Motor neuron (in vitro differentiated cells): Measurements from ENCODE around the gene DPPA2. TPM values are rescaled to one million over a fixed set of nuclear protein-coding genes. Genes with fewer than 3 reads are reported as not detected.

ENCODE experiments used
- ATAC-seq, 8 experiments: fragments of 200-7000 bp; cut with Tn5 transposase; replicated peaks in 6 of 8; 2 replicates each; pipeline ENCODE4 v1.8.0; 2021; ENCODE audit warnings: mild to moderate bottlenecking in 8 of 8, moderate library complexity in 8 of 8
- H3K27ac ChIP-seq, 2 donors: fragments of 250-450 bp; sonication (Bioruptor Pico); 2 replicates each; pipeline ENCODE4 v1.9.0; 2021; ENCODE audit warnings: antibody characterized with exemption in 2 of 2, mild to moderate bottlenecking in 2 of 2, moderate library complexity in 1 of 2
- H3K4me1 ChIP-seq, 2 donors: fragments of 250-450 bp; sonication (Bioruptor Pico); replicated peaks in 1 of 2; 2 replicates each; pipeline ENCODE4 v1.6.1; 2021; ENCODE audit warnings: antibody characterized with exemption in 2 of 2, mild to moderate bottlenecking in 2 of 2, moderate library complexity in 1 of 2
- H3K4me3 ChIP-seq, 5 donors: fragments of 250-450 bp; sonication (Bioruptor Pico); 2 replicates each; pipeline ENCODE4 v1.9.0; 2021; ENCODE audit warnings: antibody characterized with exemption in 5 of 5, mild to moderate bottlenecking in 5 of 5, moderate library complexity in 4 of 5
- WGBS, 10 experiments: fragments of 450-650 bp; shearing (Covaris generic); methylation state at CpG; one replicate each; pipeline ENCODE4 v1.0.0; 2022; 5-methylcytosine and 5-hydroxymethylcytosine counted together
- in situ Hi-C, 9 experiments: fragments of 400-800 bp; cut with MboI; loops; one replicate each; pipeline ENCODE4 v1.15.0; 2021; ENCODE audit warnings: low sequenced_read_pairs in 9 of 9, low pct_unique_long_range_greater_than_20kb in 2 of 9; ENCODE audit not compliant: unreplicated experiment in 9 of 9
- total RNA-seq, 8 experiments: library from RNA; unstranded; fragments of 300-600 nt; gene quantifications; 2 replicates each; pipeline versions ENCODE4 v1.2.3 to v1.2.4, GENCODE V29; 2022

The DPPA2 gene
- total RNA-seq, 8 experiments from 2014 or later = 0.18 to 0.38 (median 0.27) TPM; not detected in 4

DNA sequence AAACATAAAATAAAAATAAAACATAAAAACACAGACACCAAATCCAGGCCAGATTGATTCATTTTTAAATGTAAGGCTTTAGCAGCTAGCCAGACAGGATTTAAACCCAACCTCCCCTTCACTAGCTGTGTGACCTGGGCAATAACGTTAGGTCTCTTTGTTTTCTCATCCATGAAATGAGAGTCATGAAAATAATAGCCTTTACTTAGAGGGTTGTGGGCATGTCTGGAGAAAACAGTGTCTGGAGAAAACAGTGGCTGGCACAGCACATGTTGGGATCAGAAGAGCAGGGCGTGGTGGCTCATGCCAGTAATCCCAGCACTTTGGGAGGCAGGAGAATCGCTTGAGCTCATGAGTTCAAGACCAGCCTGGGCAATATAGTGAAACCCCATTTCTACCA, 22.9 kb upstream of the DPPA2 start:
- WGBS, 10 experiments = 0 to 83% (median 50%) methylated on average over 1 to 3 of the region's 3 CpGs; no CpG with 5 or more reads in 2 of the 10 experiments
- Histone ChIP-seq H3K4me1 (peaks cover 0 to 20% of the 10 kb centered on the region in 2 donors), H3K4me3 (no peak overlapping the region), H3K27ac (no peak overlapping the region)
- in situ Hi-C loops = no loop called here
- ATAC-seq = peak in 3 of 8 experiments; percentile 21 to 26 (median 24)

DNA sequence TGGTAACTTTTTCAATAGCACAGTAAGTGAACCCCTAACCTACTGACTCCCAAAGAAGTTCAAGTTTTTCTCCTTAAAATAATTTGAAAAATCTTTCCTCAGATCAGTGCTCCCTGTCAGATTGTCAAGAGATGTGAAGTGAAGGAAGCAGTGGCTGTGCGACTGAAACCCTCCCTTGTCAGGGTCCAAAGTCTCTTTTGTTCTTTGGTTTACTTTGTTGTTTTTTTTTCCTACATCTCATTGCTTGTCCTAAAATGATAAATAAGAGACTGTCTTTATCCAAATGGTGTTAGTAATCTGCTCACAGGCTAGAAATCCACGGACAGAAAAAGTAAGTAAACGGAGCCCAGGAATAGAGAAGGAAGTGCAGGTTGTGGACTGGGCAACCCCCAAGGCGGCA, 22.0 kb upstream of the DPPA2 start:
- no peak for ATAC-seq
- in situ Hi-C loops = no loop called here
- H3K27ac ChIP-seq = no peak overlapping the region
- no peak overlapping the region for H3K4me3 ChIP-seq
- 17 to 83% (median 49%) methylated on average over 1 to 4 of the region's 4 CpGs; no CpG with 5 or more reads in 2 of the 10 experiments for WGBS, 10 experiments
- peaks cover 0 to 26% of the 10 kb centered on the region in 2 donors for H3K4me1 ChIP-seq

DNA sequence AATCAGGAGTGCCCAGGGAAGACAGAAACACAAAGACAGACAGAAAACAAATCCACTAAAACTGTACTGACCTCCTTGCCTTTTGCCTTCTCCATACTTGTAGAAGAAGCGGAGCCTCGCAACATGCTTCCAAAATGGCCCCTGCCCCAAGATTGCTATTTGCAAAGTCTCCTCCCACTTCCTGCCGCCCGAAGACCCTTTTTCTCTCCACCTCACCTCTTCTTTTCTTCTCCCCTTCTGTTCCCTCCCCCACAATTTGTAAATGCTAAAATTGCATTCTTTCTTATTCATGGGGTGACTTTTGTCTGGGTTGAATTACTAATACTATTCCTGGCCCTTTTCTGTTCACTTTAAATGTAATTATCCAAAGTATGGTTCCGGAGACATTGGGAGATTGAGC, 21.1 kb upstream of the DPPA2 start, which contains the start of gene DPPA4:
DPPA4 (minus strand) TSS at position 154 of the 400 bp plus-strand sequence; CDS start at position 125, 29 bp downstream.
- Histone ChIP-seq H3K4me1 (peaks cover 0 to 30% of the 10 kb centered on the region in 2 donors), H3K27ac (peak within 1 kb of the TSS; percentile 68 to 77), H3K4me3 (peak within 1 kb of the TSS; percentile 14 to 48 (median 34))
- 6 to 93% (median 33%) methylated on average over 1 to 5 of the region's 5 CpGs; no CpG with 5 or more reads in 1 of the 10 experiments for WGBS, 10 experiments
- in situ Hi-C loops = no loop called here
- ATAC-seq = peak in 3 of 8 experiments; percentile 31 to 49 (median 40)

DNA sequence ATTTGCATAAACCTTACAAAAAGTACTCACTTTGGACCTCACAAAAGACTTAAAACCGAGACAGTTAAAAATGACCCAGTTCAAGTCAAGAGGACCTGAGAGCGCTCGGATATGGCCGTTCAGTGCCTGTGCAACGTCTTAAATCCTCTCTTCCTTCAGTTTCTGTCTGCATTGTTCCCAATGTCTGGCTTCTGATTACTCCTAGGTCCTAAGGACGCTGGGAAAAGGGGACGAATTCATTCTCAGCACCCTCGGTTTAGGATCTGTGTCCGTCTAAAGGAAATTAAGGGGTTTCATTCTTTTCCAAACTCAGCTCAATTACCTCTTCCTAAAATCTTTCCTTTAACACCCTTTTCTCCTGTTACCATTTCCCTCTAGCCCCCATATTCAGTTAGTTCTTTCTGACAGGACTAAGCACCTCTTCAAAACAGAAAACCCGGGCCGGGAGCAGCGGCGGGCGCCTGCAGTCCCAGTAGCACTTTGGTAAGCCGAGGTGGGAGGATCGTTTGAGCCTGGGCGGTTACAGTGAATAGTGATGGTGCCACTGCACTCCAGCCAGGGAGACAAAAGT, 20.1 kb upstream of the DPPA2 start:
- peak overlapping the region; percentile 14 to 48 (median 34) for H3K4me3 ChIP-seq
- 0 to 31% (median 11%) methylated on average over 1 to 14 of the region's 17 CpGs; no CpG with 5 or more reads in 1 of the 10 experiments for WGBS, 10 experiments
- in situ Hi-C loops = no loop called here
- ATAC-seq = peak; percentile 40 to 76 (median 67)
- H3K4me1 ChIP-seq = peaks cover 0 to 30% of the 10 kb centered on the region in 2 donors
- peak overlapping the region; percentile 16 to 68 for H3K27ac ChIP-seq

DNA sequence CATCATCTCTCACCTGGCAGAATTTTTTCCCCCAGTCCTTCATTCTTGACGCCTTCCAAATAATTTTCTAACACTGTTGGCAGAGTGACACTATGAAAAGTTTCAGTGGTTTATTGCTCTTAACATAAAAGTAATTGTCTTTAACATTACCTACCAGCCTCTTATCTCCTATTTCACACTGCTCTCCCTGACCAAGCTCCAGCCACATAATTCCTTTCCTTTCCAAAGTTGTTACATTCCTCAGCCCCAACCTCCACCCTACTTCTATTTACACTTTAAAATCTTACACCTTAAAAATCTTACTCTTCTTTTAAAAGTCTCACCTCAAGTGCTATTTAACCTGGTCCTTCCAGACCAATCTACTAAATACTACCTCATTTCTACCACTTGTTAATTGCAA, 18.3 kb upstream of the DPPA2 start:
- Histone ChIP-seq H3K4me1 (peaks cover 0 to 24% of the 10 kb centered on the region in 2 donors), H3K27ac (no peak overlapping the region), H3K4me3 (no peak overlapping the region)
- ATAC-seq = no peak
- WGBS, 10 experiments = 14 to 67% (median 43%) methylated on average over 1 of the region's 1 CpG; no CpG with 5 or more reads in 3 of the 10 experiments
- in situ Hi-C loops = no loop called here

DNA sequence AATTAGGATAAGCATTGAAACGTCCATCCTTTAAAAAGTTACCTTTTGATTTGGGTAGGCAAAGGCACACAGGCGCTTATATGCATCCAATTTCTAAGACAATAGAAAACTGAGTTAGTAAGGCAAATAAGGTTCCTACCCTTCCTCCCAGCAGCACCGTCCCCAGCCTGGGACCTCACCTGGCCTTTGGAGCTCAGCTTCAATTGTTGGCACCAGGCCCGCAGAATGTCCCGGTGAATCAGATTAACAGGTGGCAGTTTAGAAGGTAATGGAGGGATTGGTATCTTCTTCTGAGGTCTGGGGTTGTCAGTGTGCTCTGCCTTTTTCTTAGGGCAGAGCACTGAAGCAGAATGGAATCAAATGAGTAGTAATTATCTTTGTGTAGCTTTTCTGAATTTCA, 15.4 kb upstream of the DPPA2 start:
- WGBS, 10 experiments = 24 to 100% (median 76%) methylated on average over 1 to 5 of the region's 5 CpGs
- H3K27ac ChIP-seq = no peak overlapping the region

DNA sequence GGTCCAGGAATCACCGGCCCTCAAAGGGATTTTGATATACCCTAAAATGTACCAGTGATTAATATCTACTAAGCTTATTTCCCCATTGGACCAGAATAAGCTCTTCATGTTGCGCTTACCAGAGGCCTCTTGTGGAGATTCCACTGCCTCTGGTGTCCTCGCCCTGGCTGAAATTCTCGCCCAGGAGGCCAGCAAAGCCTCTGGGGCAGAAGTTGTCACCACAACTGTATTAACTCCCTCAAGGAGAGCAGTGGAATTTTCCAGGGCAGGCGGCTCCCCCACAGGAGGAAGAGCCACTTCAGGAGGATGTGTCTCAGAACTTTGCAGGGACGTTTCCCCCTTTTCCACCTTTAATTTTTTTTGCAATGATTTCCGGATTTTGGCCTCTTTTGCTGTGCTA, 14.1 kb upstream of the DPPA2 start:
- 20 to 100% (median 91%) methylated on average over 1 to 6 of the region's 7 CpGs; no CpG with 5 or more reads in 1 of the 10 experiments for WGBS, 10 experiments
- in situ Hi-C loops = no loop called here
- Histone ChIP-seq H3K4me3 (no peak overlapping the region), H3K4me1 (peaks cover 0 to 20% of the 10 kb centered on the region in 2 donors), H3K27ac (no peak overlapping the region)
- ATAC-seq = no peak

More for the DNA sequence above, 15.4 kb upstream of the DPPA2 start:
- in situ Hi-C loops = no loop called here
- H3K4me1 ChIP-seq = peaks cover 0 to 21% of the 10 kb centered on the region in 2 donors
- no peak overlapping the region for H3K4me3 ChIP-seq
- no peak for ATAC-seq

DNA sequence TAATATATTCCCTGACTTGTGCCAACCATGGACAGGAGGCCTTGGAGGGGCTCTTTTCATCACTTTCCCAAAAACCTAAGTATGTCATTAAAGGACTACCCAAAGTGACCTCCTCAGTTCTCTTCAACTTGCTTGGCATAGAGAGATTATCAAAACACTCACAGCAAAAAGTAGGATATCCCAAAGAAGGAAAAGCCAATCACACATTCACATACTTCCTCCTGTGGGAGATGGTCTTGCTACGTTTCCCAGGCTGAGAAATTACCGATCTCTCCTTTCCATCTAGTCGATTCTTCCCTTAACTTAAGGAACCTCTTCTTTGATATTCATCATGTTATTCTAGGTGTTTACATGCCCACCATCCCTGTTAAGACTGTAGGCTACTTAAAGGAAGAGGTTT, 11.9 kb upstream of the DPPA2 start:
- H3K4me1 ChIP-seq = peaks cover 0 to 3% of the 10 kb centered on the region in 2 donors
- WGBS, 10 experiments = 0 to 100% (median 10%) methylated on average over 1 to 2 of the region's 3 CpGs; no CpG with 5 or more reads in 3 of the 10 experiments
- ATAC-seq = no peak
- no peak overlapping the region for H3K27ac ChIP-seq
- H3K4me3 ChIP-seq = no peak overlapping the region
- in situ Hi-C loops = no loop called here

DNA sequence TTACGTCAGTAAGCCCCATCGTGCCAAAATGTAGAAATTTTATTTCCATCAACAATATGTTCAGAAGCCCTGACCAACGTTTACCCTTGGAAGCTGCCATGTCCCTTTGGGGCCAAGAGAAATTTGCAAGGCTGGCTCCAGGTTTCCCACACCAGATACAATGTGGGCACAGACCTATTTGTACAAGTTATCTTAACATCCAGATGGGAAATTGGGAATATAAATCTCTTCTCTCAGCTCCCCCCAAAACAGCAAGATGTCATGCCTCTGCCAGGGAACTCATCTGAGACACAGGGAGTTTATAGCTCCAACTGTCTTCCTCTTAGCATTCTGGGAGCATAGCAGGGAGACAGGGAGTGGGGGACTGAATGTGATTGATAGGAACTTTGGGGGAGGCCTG, 9.3 kb upstream of the DPPA2 start:
- Histone ChIP-seq H3K4me1 (no peaks in the 10 kb centered on the region), H3K4me3 (no peak overlapping the region), H3K27ac (no peak overlapping the region)
- no peak for ATAC-seq
- in situ Hi-C loops = no loop called here
- WGBS, 10 experiments = 0 to 88% (median 80%) methylated on average over 1 to 3 of the region's 3 CpGs; no CpG with 5 or more reads in 3 of the 10 experiments

DNA sequence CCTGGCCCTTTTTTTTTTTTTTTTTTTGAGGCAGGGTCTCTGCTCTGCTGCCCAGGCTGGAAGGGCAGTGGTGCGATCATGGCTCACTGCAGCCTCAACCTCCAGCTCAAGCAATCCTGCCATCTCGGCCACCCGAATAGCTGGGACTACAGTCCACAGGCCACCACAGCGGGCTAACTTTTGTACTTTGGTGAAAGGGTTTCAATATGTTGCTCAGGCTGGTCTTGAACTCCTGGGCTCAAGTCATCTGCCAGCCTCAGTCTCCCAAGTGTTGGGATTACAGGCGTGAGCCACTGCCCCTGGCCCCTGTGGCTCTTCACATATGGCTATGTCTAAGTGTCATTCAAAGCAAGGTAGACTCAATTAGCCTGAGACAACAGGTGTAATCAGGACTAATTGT, 8.8 kb upstream of the DPPA2 start:
- H3K27ac ChIP-seq = no peak overlapping the region
- H3K4me1 ChIP-seq = no peaks in the 10 kb centered on the region
- no peak for ATAC-seq
- in situ Hi-C loops = no loop called here
- WGBS, 10 experiments = 67 to 100% (median 95%) methylated on average over 1 to 2 of the region's 5 CpGs; no CpG with 5 or more reads in 4 of the 10 experiments
- no peak overlapping the region for H3K4me3 ChIP-seq

DNA sequence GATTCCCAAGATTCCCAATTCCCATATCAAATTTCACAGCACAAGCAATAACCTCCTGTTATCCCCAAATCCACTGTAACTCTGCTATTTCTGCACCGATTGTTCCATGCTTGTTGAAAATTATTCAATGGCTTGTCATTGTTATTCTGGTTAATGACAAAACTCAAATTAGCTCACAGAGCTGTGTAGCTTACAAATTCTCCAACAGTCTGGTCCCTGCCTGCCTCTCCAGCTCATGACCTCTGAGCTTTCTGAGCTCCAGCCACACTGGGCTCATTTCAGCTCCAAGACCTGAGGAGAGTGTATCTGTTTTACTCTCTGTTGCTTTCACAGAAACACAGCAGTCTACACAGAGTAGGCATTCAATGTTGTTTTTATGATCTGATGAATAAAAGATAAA, 3.3 kb downstream of the DPPA2 start:
- ATAC-seq = no peak
- Histone ChIP-seq H3K4me1 (no peaks in the 10 kb centered on the region), H3K4me3 (no peak overlapping the region), H3K27ac (no peak overlapping the region)
- in situ Hi-C loops = no loop called here
- WGBS, 10 experiments = 17 to 67% (median 50%) methylated on average over 1 of the region's 1 CpG; no CpG with 5 or more reads in 3 of the 10 experiments

DNA sequence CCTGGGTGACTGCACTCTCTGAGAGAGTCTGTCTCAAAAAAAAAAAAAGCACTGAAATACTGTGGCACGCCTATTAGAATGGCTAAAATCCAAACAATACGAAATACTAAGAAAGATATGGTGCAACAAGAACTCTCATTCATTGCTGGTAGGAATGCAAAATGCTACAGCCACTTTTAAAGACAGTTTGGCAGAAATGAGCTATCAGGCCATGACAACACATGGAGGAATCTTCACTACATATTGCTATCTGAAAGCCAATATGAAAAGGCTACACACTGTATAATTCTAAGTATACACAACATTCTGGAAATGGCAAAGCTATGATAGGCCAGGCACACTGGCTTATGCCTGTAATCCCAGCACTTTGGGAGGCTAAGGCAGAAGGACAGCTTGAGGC, 18.8 kb downstream of the DPPA2 start:
- H3K4me1 ChIP-seq = no peaks in the 10 kb centered on the region
- ATAC-seq = no peak
- H3K4me3 ChIP-seq = no peak overlapping the region
- WGBS, 10 experiments = 20 to 85% (median 36%) methylated on average over 1 to 2 of the region's 2 CpGs; no CpG with 5 or more reads in 4 of the 10 experiments
- in situ Hi-C loops = no loop called here
- H3K27ac ChIP-seq = no peak overlapping the region

DNA sequence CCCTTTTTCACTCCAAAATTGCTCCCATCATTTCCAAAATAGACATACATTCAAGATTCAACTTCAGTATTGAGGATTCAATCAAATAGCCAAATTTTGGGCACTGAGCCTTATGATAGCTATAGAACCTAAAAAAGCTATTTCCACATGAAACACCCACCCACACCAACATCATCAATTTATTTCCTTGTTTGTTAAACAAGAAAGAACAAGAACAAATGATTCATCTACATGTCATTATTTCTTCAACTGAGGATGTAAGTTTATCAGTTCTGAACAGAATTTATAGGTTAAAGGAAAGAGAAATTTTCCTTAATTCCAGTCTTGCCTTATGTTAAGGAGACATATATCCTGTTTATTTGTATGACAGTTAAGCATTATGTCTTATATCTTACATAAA, 32.2 kb downstream of the DPPA2 start:
- in situ Hi-C loops = no loop called here
- no peak for ATAC-seq
- Histone ChIP-seq H3K4me1 (no peaks in the 10 kb centered on the region), H3K4me3 (no peak overlapping the region), H3K27ac (no peak overlapping the region)

DNA sequence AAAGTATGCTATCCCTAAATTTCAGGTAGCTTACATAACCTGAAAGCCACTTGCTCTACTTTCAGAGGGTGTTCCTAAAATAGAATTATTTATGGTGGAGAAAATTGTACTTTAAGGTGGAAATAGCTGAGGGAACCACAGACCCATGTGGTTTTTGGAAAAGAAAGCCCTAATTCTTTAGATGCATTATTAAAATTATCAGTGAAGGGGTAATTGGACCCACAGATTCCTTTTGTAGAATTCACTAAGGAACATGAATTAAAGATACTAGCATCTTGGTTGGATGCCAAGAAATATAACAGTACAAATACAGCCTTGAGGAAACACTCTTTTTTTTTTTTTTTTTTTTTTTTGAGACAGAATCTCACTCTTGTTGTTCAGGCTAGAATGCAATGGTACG, 37.8 kb downstream of the DPPA2 start:
- H3K4me1 ChIP-seq = no peaks in the 10 kb centered on the region
- in situ Hi-C loops = no loop called here
- WGBS, 10 experiments = 50 to 88% (median 79%) methylated on average over 1 of the region's 1 CpG; no CpG with 5 or more reads in 6 of the 10 experiments
- no peak overlapping the region for H3K4me3 ChIP-seq
- ATAC-seq = no peak
- H3K27ac ChIP-seq = no peak overlapping the region
